NCI-H2196 treated with DMSO at 0.1 percent for 48 hours (cell line): ENCODE data around the gene LY6G6D.

ENCODE experiments used
- DNase-seq: peaks from one replicate; lab custom pipeline; 2025; ENCODE audit not compliant: unreplicated experiment; lab: John Stamatoyannopoulos, UW

LY6G6D gene

GRCh38 chr6:31715022-31715958 lies at the start of gene LY6G6D:
LY6G6D (plus strand) TSS chr6:31715348; CDS start chr6:31715356, 8 bp downstream.
- DNase-seq = no peak

GRCh38 chr6:31665501-31666336 lies 49.4 kb upstream of the LY6G6D start, which contains the start of gene CSNK2B:
CSNK2B (plus strand) TSS chr6:31666080; CDS start chr6:31666832, 752 bp downstream.
- DNase-seq = peak; percentile 97

GRCh38 chr6:31666337-31666965 lies 48.7 kb upstream of the LY6G6D start:
- DNase-seq = no peak

GRCh38 chr6:31669676-31670075 lies 45.5 kb upstream of the LY6G6D start, which contains the start of gene LY6G5B:
LY6G5B (plus strand) TSS chr6:31669976; CDS start chr6:31670951, 975 bp downstream.
- DNase-seq = no peak

- DNase-seq = no peak
These were observed 38.7 kb upstream of the LY6G6D start for GRCh38 chr6:31676322-31676903.

GRCh38 chr6:31676904-31677303 lies 38.2 kb upstream of the LY6G6D start:
- DNase-seq = no peak

- DNase-seq = no peak
These were observed 37.2 kb upstream of the LY6G6D start for GRCh38 chr6:31677955-31678354.

GRCh38 chr6:31680226-31681134 lies 34.7 kb upstream of the LY6G6D start, which contains the start of gene LY6G5C:
LY6G5C (minus strand) TSS chr6:31681067; CDS start chr6:31680373, 694 bp downstream.
- DNase-seq = peak; percentile 91

- DNase-seq = no peak
These were observed 33.9 kb upstream of the LY6G6D start for GRCh38 chr6:31681135-31681671.

GRCh38 chr6:31683591-31683990 lies 31.6 kb upstream of the LY6G6D start:
- no peak for DNase-seq

- DNase-seq = no peak
These were observed 28.7 kb upstream of the LY6G6D start for GRCh38 chr6:31686483-31686882.

GRCh38 chr6:31687321-31687720 lies 27.8 kb upstream of the LY6G6D start:
- DNase-seq = no peak

GRCh38 chr6:31687860-31688693 lies 27.1 kb upstream of the LY6G6D start:
- DNase-seq = no peak

- DNase-seq = no peak
These were observed 25.7 kb upstream of the LY6G6D start for GRCh38 chr6:31689249-31690110.

- no peak for DNase-seq
These were observed 24.7 kb upstream of the LY6G6D start for GRCh38 chr6:31690231-31691077.

- no peak for DNase-seq
These were observed 24.1 kb upstream of the LY6G6D start for GRCh38 chr6:31691078-31691463.
